Prostate gland (tissue), 2 donors: ENCODE data around the gene PABPN1. TPM values are rescaled to one million over a fixed set of nuclear protein-coding genes. Genes with fewer than 3 reads are reported as not detected.
A peak's percentile ranks its signal among the peaks of the same experiment; 100 is the strongest.

Experiments
- DNase-seq: peaks from one replicate; pipeline ENCODE4 v3.0.0-alpha.2; 2019; ENCODE audit warnings: low spot score
- H3K27ac ChIP-seq, 2 donors: fragments of 200-600 bp; sonication (generic); 2 replicates each; pipeline ENCODE4 v1.5.1; 2017 to 2019
- H3K27me3 ChIP-seq: fragments of 200-600 bp; sonication (generic); replicated peaks from 2 replicates; pipeline ENCODE4 v1.5.1; 2019; ENCODE audit not compliant: insufficient read depth
- H3K36me3 ChIP-seq, 2 donors: fragments of 200-600 bp; sonication (generic); 1 replicate in 1 of 2; 2 replicates in 1 of 2; pipeline versions ENCODE4 v1.5.1 to v1.8.1; 2017 to 2019
- H3K4me1 ChIP-seq: fragments of 200-600 bp; sonication (generic); replicated peaks from 2 replicates; pipeline ENCODE4 v1.5.1; 2019
- H3K4me3 ChIP-seq, 2 donors: fragments of 200-600 bp; sonication (generic); 2 replicates each; pipeline ENCODE4 v1.5.1; 2017 to 2019
- H3K9me3 ChIP-seq: fragments of 200-600 bp; sonication (generic); 2 replicates; pipeline ENCODE4 v1.5.1; 2017
- POLR2A ChIP-seq: fragments of 450-650 bp; IDR thresholded peaks from one replicate; pipeline ENCODE4 v1.6.1; 2016; ENCODE audit warnings: antibody characterized with exemption, mild to moderate bottlenecking
- POLR2AphosphoS5 ChIP-seq: sonication (generic); formaldehyde crosslinking; IDR thresholded peaks from one replicate; pipeline ENCODE4 v1.6.1; 2017; ENCODE audit warnings: antibody characterized with exemption
- WGBS: methylation state at CpG from one replicate; pipeline ENCODE4 v1.1.5; 2018; 5-methylcytosine and 5-hydroxymethylcytosine counted together
- intact Hi-C: fragments of 100-400 bp; cut with DNase I; formaldehyde crosslinking; loops from one replicate; pipeline ENCODE4 v1.14.2; 2022
- total RNA-seq, 2 donors: library from RNA; depleted of rRNA; stranded (reverse); fragments of >200 nt; gene quantifications; one replicate each; pipeline ENCODE4 v1.1.0, GENCODE V29; 2016
- TF ChIP-seq, protein P1 (sequence below), 4 experiments: fragments of 200-600 bp in 2 of 4; fragments of 450-650 bp in 2 of 4; sonication (generic) in 2 of 4; IDR thresholded peaks; 1 replicate in 3 of 4; 2 replicates in 1 of 4; pipeline ENCODE4 v1.5.1; 2016 to 2019; ENCODE audit warnings: antibody characterized with exemption in 4 of 4, mild to moderate bottlenecking in 2 of 4, moderate library complexity in 2 of 4

PABPN1 gene
- total RNA-seq, 2 donors from 2014 or later: 62.7 to 113 TPM

- intact Hi-C loops: loop anchor here (2.0 to 10.0 kb wide), 2 partner anchors 13 to 183 kb away; partner anchors contain the start of gene PABPN1
- H3K27ac ChIP-seq: peak overlapping the region; percentile 85 to 87
Observed at GRCh38 chr14:23307687-23308644, 13.3 kb upstream of the PABPN1 start.

DNA sequence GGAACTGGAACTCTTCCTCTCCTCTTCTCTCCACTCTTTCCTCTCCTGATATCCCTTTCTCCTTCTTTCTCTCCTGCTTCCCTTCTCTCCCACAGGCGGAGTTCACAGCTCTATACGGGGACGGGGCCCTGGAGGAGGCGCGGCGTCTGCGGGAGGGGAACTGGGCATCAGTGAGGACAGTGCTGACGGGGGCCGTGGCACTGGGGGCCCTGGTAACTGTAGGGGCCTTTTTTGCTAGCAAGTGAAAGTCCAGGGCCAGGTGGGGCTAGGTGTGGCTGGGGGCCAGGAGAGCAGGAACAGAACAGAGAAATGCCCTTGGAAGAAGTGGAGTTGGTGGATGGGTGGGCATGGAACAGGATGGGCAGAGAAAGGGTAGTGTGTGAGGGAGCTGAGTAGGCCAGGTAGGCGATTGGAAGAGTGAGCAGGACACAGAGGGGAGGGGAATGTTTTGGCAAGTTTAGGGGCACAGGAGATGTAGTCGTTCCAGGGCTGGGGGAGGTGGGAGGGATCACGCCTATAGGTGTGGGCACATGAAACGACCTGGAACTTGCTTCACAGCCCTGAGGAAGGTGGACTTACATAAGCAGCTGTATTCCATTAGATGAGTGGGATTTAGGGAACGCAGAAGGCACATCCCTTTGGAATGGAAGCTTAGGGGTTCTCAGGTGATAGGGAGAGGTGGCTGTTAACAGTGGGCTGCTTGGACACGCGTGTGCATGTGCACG is 12.4 kb upstream of the PABPN1 start:
- TF ChIP-seq POLR2AphosphoS5 (no peak), POLR2A (no peak)
- TF ChIP-seq, protein P1, sequence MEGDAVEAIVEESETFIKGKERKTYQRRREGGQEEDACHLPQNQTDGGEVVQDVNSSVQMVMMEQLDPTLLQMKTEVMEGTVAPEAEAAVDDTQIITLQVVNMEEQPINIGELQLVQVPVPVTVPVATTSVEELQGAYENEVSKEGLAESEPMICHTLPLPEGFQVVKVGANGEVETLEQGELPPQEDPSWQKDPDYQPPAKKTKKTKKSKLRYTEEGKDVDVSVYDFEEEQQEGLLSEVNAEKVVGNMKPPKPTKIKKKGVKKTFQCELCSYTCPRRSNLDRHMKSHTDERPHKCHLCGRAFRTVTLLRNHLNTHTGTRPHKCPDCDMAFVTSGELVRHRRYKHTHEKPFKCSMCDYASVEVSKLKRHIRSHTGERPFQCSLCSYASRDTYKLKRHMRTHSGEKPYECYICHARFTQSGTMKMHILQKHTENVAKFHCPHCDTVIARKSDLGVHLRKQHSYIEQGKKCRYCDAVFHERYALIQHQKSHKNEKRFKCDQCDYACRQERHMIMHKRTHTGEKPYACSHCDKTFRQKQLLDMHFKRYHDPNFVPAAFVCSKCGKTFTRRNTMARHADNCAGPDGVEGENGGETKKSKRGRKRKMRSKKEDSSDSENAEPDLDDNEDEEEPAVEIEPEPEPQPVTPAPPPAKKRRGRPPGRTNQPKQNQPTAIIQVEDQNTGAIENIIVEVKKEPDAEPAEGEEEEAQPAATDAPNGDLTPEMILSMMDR (IDR thresholded peaks at IDR 0.05): no peak
- DNase-seq: no peak
- intact Hi-C loops: loop anchor here (10.0 kb wide), 1 partner anchor 184 kb away; no protein-coding TSS in a partner anchor
- Histone ChIP-seq H3K27me3 (no peaks in the 10 kb centered on the region), H3K9me3 (no peaks in the 10 kb centered on the region), H3K27ac (no peak overlapping the region), H3K4me1 (peaks cover 12% of the 10 kb centered on the region), H3K36me3 (no peaks in the 10 kb centered on the region), H3K4me3 (no peak overlapping the region)
- 78% methylated on average over 17 of the region's 17 CpGs for WGBS

More at GRCh38 chr14:23307687-23308644, 13.3 kb upstream of the PABPN1 start:
- peak overlapping the region; percentile 52 to 62 for H3K4me3 ChIP-seq
- H3K4me1 ChIP-seq: peaks cover 12% of the 10 kb centered on the region
- H3K9me3 ChIP-seq: no peaks in the 10 kb centered on the region
- no peaks in the 10 kb centered on the region for H3K27me3 ChIP-seq
- WGBS: 80% methylated on average over 22 of the region's 22 CpGs
- no peaks in the 10 kb centered on the region for H3K36me3 ChIP-seq
- TF ChIP-seq POLR2AphosphoS5: no peak
- TF ChIP-seq, protein P1 (IDR thresholded peaks at IDR 0.05): no peak
- TF ChIP-seq POLR2A: no peak
- DNase-seq: no peak

- Histone ChIP-seq H3K4me1 (peaks cover 12% of the 10 kb centered on the region), H3K27me3 (no peaks in the 10 kb centered on the region), H3K9me3 (no peaks in the 10 kb centered on the region), H3K36me3 (no peaks in the 10 kb centered on the region), H3K4me3 (no peak overlapping the region), H3K27ac (no peak overlapping the region)
- TF ChIP-seq POLR2A (no peak), POLR2AphosphoS5 (no peak)
- TF ChIP-seq, protein P1 (IDR thresholded peaks at IDR 0.05): no peak
- intact Hi-C loops: no loop called here
- no peak for DNase-seq
- 100% methylated on average over 1 of the region's 1 CpG for WGBS
Observed at GRCh38 chr14:23310546-23310945, 10.7 kb upstream of the PABPN1 start.

DNA sequence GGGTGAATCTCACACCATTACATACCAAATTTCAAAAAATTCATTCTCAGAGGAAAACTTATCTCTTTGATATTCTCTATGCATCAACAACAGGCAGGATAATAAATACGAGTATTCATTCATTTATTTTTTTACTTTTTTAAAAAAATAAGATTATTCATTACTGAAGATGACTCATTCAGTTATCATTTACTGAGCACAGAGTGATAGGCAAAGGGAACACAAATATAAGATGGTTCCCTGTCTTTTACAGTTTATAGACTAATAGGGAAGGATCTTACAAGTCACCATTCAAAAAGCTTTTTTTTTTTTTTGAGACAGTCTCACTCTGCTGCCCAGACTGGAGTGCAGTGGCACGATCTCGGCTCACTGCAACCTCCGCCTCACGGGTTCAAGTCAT is 5.0 kb upstream of the PABPN1 start:
- H3K27me3 ChIP-seq: no peaks in the 10 kb centered on the region
- DNase-seq: no peak
- no peaks in the 10 kb centered on the region for H3K9me3 ChIP-seq
- no peak overlapping the region for H3K4me3 ChIP-seq
- 90% methylated on average over 5 of the region's 5 CpGs for WGBS
- no peaks in the 10 kb centered on the region for H3K4me1 ChIP-seq
- TF ChIP-seq, protein P1 (IDR thresholded peaks at IDR 0.05): no peak
- no peak for TF ChIP-seq POLR2AphosphoS5
- no peak for TF ChIP-seq POLR2A
- H3K27ac ChIP-seq: no peak overlapping the region
- intact Hi-C loops: no loop called here
- no peaks in the 10 kb centered on the region for H3K36me3 ChIP-seq
